ENCODE data around the gene GSG1L.
A peak's percentile ranks its signal among the peaks of the same experiment; 100 is the strongest.

Gene GSG1L

GRCh38 chr16:27772093-27772825 lies 291.3 kb downstream of the GSG1L start:
- peak overlapping the region in 8 of 11 experiments; percentile 45 to 91 (median 84); a peak in 16 of 22 replicates for H3K27ac ChIP-seq
- peaks cover 0 to 44% (median 3%) of the 10 kb centered on the region in 11 experiments; a peak in 11 of 22 replicates for H3K36me3 ChIP-seq

DNA sequence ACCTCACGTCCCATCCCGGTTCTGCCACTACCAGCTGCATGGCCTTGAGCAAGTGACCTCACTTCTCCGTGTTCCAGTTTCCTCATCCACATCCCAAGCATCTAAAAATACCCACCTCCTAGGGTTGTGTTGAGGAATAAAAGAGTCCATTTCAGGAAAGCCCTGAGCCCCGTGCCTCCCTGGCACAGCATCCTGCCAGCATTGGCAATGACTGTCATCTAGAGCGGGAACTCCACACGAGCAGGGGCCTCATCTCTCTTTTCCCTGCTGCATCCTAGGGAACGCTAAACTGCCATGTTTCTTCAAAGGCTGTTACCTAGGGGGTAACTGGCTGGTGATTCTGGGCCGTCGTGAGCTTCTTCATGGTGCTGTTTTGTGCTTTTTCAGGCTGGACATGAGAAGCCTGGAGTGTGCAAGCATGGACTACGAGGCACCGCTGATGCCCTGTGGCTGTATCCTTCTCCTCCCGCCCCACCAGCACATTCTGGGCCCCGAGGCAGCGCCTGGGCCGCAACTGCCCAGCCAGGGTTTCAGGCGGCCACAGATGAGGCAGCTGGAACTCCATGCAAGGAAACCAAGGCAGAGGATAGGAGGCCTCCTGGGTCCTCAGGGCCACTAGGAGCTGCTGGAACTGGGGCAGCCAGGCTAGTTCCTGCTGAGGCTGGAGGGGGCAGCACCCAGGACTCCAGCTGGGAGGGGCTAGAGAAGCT lies 292.2 kb downstream of the GSG1L start:
- H4K20me1 ChIP-seq = peaks cover 0 to 21% (median 0%) of the 10 kb centered on the region in 11 experiments; a peak in 2 of 22 replicates
- no peaks in the 10 kb centered on the region for H3K27me3 ChIP-seq
- no peaks in the 10 kb centered on the region for H3K9me3 ChIP-seq (replicated peaks in 1 of 11)
- H3K4me1 ChIP-seq = peaks cover 0 to 96% (median 89%) of the 10 kb centered on the region in 10 experiments; a peak in 17 of 20 replicates
- peaks cover 0 to 52% (median 11%) of the 10 kb centered on the region in 11 experiments; a peak in 12 of 22 replicates for H3K36me3 ChIP-seq
- H3K4me2 ChIP-seq = peak overlapping the region in 9 of 11 experiments; percentile 48 to 89 (median 77); a peak in 17 of 22 replicates
- H3K27ac ChIP-seq = peak overlapping the region in 8 of 11 experiments; percentile 45 to 91 (median 84); a peak in 15 of 22 replicates
- TF ChIP-seq Cebpa-rat (IDR thresholded peaks at IDR 0.05) = no peak
- H3K4me3 ChIP-seq = no peak overlapping the region
- peak overlapping the region in 7 of 11 experiments; percentile 2 to 77 (median 73); a peak in 11 of 22 replicates for H3K9ac ChIP-seq

More at GRCh38 chr16:27772093-27772825, 291.3 kb downstream of the GSG1L start:
- Histone ChIP-seq H3K9me3 (replicated peaks in 1 of 11) (no peaks in the 10 kb centered on the region), H3K4me1 (peaks cover 0 to 97% (median 89%) of the 10 kb centered on the region in 10 experiments; a peak in 17 of 20 replicates), H3K27me3 (no peaks in the 10 kb centered on the region), H3K4me3 (no peak overlapping the region), H3K4me2 (peak overlapping the region in 10 of 11 experiments; percentile 11 to 89 (median 76); a peak in 18 of 22 replicates), H3K9ac (peak overlapping the region in 8 of 11 experiments; percentile 4 to 77 (median 62); a peak in 14 of 22 replicates), H4K20me1 (peaks cover 0 to 21% (median 0%) of the 10 kb centered on the region in 11 experiments; a peak in 2 of 22 replicates)
- TF ChIP-seq Cebpa-rat (IDR thresholded peaks at IDR 0.05) = peak in 6 of 11 experiments; percentile 19 to 86 (median 72); a peak in 7 of 22 replicates

DNA sequence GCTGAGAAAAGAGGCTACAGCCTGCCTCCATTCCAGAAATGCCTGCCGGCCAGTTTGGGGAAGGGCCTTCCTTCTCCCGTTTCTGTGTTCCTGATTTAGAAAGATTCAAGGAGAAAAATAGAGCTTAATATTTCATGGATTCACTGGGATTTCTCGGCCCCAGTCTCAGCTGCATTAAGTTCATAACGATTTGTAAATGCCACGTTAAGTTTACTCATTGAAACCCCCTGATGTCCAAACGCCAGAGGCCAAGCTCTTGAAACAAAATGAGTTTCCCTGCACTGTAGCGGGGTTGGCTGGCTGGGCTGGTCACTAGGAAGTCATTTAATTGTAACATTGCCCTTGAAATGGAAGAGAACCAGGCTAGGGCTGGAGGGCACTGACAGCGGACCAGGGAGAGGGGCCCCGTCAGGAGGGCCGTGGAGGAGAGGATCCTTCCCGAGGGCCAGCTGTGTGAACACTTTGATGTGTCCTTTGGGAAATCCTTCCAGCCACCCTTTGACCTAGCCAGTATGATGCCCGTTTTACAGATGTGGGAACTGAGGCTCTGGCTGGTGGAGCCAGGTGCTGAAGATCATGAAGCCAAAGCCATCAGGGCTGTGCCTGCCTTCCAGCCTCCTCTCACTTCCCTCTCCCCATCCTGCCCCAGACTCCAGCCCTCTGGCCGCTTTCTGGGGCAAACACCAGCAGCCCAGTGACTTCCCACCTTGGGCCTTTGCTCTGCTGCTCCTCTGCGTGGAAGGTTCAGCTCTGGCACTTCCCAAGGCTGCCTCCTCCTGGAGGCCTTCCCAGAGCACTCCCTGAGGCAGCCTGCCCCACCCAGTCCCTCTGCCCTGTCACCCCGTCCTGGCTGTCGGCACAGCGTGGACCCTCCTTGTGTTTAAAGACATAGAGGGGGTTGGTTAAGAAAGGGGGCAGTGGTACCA lies 293.0 kb downstream of the GSG1L start:
- H3K9me3 ChIP-seq (replicated peaks in 1 of 11) = no peaks in the 10 kb centered on the region; a peak in 1 of 22 replicates
- no peaks in the 10 kb centered on the region for H3K27me3 ChIP-seq
- peaks cover 0 to 18% (median 0%) of the 10 kb centered on the region in 11 experiments; a peak in 2 of 22 replicates for H4K20me1 ChIP-seq
- no peak for TF ChIP-seq Cebpa-rat (IDR thresholded peaks at IDR 0.05)
- H3K4me1 ChIP-seq = peaks cover 0 to 87% (median 81%) of the 10 kb centered on the region in 10 experiments; a peak in 17 of 20 replicates
- H3K9ac ChIP-seq = peak overlapping the region in 6 of 11 experiments; percentile 51 to 77 (median 73); a peak in 6 of 22 replicates
- H3K4me3 ChIP-seq = no peak overlapping the region
- H3K27ac ChIP-seq = peak overlapping the region in 7 of 11 experiments; percentile 27 to 91 (median 86); a peak in 13 of 22 replicates
- peaks cover 0 to 60% (median 14%) of the 10 kb centered on the region in 11 experiments; a peak in 13 of 22 replicates for H3K36me3 ChIP-seq
- peak overlapping the region in 9 of 11 experiments; percentile 48 to 89 (median 77); a peak in 16 of 22 replicates for H3K4me2 ChIP-seq

DNA sequence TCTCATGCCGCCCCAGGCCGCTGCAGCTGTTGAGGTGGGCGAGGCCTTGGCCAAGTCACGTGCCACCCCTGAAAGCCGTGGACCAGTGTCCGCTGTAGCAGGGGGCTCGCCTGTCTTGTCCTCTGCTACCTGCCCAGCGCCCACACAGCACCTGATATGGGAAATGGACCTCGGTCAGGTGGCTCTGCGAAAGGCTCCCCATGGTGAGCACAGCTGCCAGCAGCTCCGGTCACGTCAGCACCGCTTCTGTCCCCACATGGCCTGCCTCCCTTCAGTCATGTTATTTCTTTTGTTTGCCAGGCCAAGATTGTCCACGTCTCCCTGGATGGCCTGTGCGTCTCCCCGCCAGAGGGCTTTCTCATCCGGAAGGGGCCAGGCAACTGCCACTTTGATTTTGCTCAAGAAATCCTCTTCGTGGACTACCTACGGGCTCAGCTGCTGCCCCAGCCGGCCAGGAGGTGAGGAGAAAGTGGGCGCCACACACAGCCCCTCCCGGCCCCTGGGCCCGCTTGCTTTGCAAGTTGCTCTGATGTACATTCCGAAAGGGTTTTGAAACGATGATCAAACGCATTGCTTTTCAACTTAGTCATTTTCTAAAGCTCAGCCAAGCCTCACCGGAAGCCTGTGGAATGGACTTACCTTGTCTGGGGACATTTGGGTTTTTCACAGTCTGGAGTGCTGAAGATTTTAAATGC lies 293.8 kb downstream of the GSG1L start:
- no peak overlapping the region for H3K4me3 ChIP-seq
- peaks cover 0 to 9% (median 0%) of the 10 kb centered on the region in 11 experiments; a peak in 1 of 22 replicates for H4K20me1 ChIP-seq
- peak overlapping the region in 3 of 11 experiments; percentile 86 to 91 (median 87); a peak in 4 of 22 replicates for H3K27ac ChIP-seq
- H3K9ac ChIP-seq = peak overlapping the region in 1 of 11 experiments; percentile 9; a peak in 1 of 22 replicates
- no peaks in the 10 kb centered on the region for H3K27me3 ChIP-seq
- peaks cover 0 to 79% (median 72%) of the 10 kb centered on the region in 10 experiments; a peak in 17 of 20 replicates for H3K4me1 ChIP-seq
- no peak for TF ChIP-seq Cebpa-rat (IDR thresholded peaks at IDR 0.05)
- peaks cover 2 to 7% (median 5%) of the 10 kb centered on the region in 11 experiments for H3K9me3 ChIP-seq (replicated peaks in 1 of 11)
- H3K36me3 ChIP-seq = peaks cover 7 to 68% (median 21%) of the 10 kb centered on the region in 11 experiments
- H3K4me2 ChIP-seq = peak overlapping the region in 5 of 11 experiments; percentile 76 to 89 (median 76); a peak in 9 of 22 replicates

GRCh38 chr16:27768651-27769272 lies 294.8 kb downstream of the GSG1L start:
- H3K4me2 ChIP-seq = peak overlapping the region in 8 of 11 experiments; percentile 8 to 55 (median 40); a peak in 12 of 22 replicates
- peaks cover 0 to 70% (median 63%) of the 10 kb centered on the region in 10 experiments; a peak in 17 of 20 replicates for H3K4me1 ChIP-seq
- H3K36me3 ChIP-seq = peaks cover 16 to 78% (median 30%) of the 10 kb centered on the region in 11 experiments
- peaks cover 0 to 7% (median 0%) of the 10 kb centered on the region in 11 experiments; a peak in 1 of 22 replicates for H4K20me1 ChIP-seq
- no peak for TF ChIP-seq Cebpa-rat (IDR thresholded peaks at IDR 0.05)
- peak overlapping the region in 2 of 11 experiments; percentile 9 to 11; a peak in 1 of 22 replicates for H3K9ac ChIP-seq
- H3K27ac ChIP-seq = peak overlapping the region in 2 of 11 experiments; percentile 14 to 91; a peak in 5 of 22 replicates
- peaks cover 11 to 16% (median 14%) of the 10 kb centered on the region in 11 experiments for H3K9me3 ChIP-seq (replicated peaks in 1 of 11)
- no peaks in the 10 kb centered on the region for H3K27me3 ChIP-seq
- no peak overlapping the region for H3K4me3 ChIP-seq

- H3K36me3 ChIP-seq = peaks cover 17 to 85% (median 37%) of the 10 kb centered on the region in 11 experiments
- H3K9ac ChIP-seq = no peak overlapping the region; a peak in 1 of 22 replicates
- no peaks in the 10 kb centered on the region for H3K27me3 ChIP-seq
- no peak for TF ChIP-seq Cebpa-rat (IDR thresholded peaks at IDR 0.05)
- peak overlapping the region in 3 of 11 experiments; percentile 13 to 43 (median 14); a peak in 5 of 22 replicates for H3K27ac ChIP-seq
- H4K20me1 ChIP-seq = peaks cover 0 to 7% (median 0%) of the 10 kb centered on the region in 11 experiments; a peak in 1 of 22 replicates
- H3K9me3 ChIP-seq (replicated peaks in 1 of 11) = peaks cover 11 to 18% (median 15%) of the 10 kb centered on the region in 11 experiments
- H3K4me1 ChIP-seq = peaks cover 0 to 66% (median 59%) of the 10 kb centered on the region in 10 experiments; a peak in 17 of 20 replicates
- H3K4me2 ChIP-seq = peak overlapping the region in 8 of 11 experiments; percentile 8 to 55 (median 40); a peak in 13 of 22 replicates
- no peak overlapping the region for H3K4me3 ChIP-seq
Measured at GRCh38 chr16:27767971-27768591, 295.4 kb downstream of the GSG1L start.

All from BLaER1 treated with 17β-estradiol and CSF1 and Interleukin-3, amounts not matched to agents 10 nM and 100 nM (cell line).